B cell (primary cell): ENCODE data around the gene MOGAT3. TPM values are rescaled to one million over a fixed set of nuclear protein-coding genes. Genes with fewer than 3 reads are reported as not detected.

ENCODE experiments used
- ATAC-seq: fragments of 200-7000 bp; cut with Tn5 transposase; one replicate; pipeline ENCODE4 v1.10.0; 2021; ENCODE audit warnings: low read depth, mild to moderate bottlenecking, moderate number of reproducible peaks, moderate library complexity
- CTCF ChIA-PET: fragments of 350-600 bp; sonication (Branson Sonifier 250); formaldehyde crosslinking; loops from one replicate; lab custom pipeline; 2021; ENCODE audit warnings: antibody characterized with exemption, inconsistent platforms; lab: Charles Lee
- POLR2A ChIA-PET: fragments of 350-600 bp; sonication (Branson Sonifier 250); formaldehyde crosslinking; loops from one replicate; lab custom pipeline; 2021; ENCODE audit warnings: antibody characterized with exemption; lab: Charles Lee
- DNase-seq: peaks from one replicate; pipeline ENCODE4 v3.0.0; 2013
- H2AFZ ChIP-seq: 2 replicates; pipeline ENCODE4 v1.6.1; 2012; ENCODE audit warnings: mild to moderate bottlenecking, low read depth, low read length; ENCODE audit not compliant: insufficient read depth, poor library complexity, severe bottlenecking
- H3K27ac ChIP-seq, 2 donors: 1 replicate in 1 of 2; 2 replicates in 1 of 2; pipeline ENCODE4 v1.5.1; 2012 to 2013; ENCODE audit warnings: low read length in 2 of 2, mild to moderate bottlenecking in 2 of 2, moderate library complexity in 1 of 2
- H3K27me3 ChIP-seq, 4 experiments: fragments of 200-600 bp in 1 of 4; sonication (generic) in 1 of 4; replicated peaks in 1 of 4; 1 replicate in 2 of 4; 2 replicates in 2 of 4; pipeline versions ENCODE4 v1.6.1 to v1.7.0; 2013 to 2016; ENCODE audit warnings: low read length in 3 of 4, mild to moderate bottlenecking in 2 of 4, mixed read lengths in 1 of 4, moderate library complexity in 1 of 4; ENCODE audit not compliant: insufficient read depth in 4 of 4, control insufficient read depth in 3 of 4; ENCODE audit errors: control extremely low read depth in 1 of 4
- H3K36me3 ChIP-seq, 2 experiments: replicated peaks in 1 of 2; 1 replicate in 1 of 2; 2 replicates in 1 of 2; pipeline versions ENCODE4 v1.6.1 to v1.7.1; 2013; ENCODE audit warnings: low read length in 1 of 2; ENCODE audit not compliant: insufficient read depth in 2 of 2, control insufficient read depth in 1 of 2; ENCODE audit errors: control extremely low read depth in 1 of 2, extremely low read depth in 1 of 2
- H3K4me1 ChIP-seq, 2 donors: fragments of 200-600 bp in 1 of 2; sonication (generic) in 1 of 2; 1 replicate in 1 of 2; 2 replicates in 1 of 2; pipeline versions ENCODE4 v1.5.1 to v1.6.1; 2013 to 2017; ENCODE audit warnings: low read length in 2 of 2; ENCODE audit not compliant: control insufficient read depth in 2 of 2, insufficient read depth in 2 of 2
- H3K4me2 ChIP-seq: replicated peaks from 2 replicates; pipeline ENCODE3; 2012; ENCODE audit warnings: mild to moderate bottlenecking, low read depth, low read length; ENCODE audit not compliant: poor library complexity, severe bottlenecking
- H3K4me3 ChIP-seq, 5 experiments: fragments of 200-600 bp in 1 of 5; sonication (generic) in 1 of 5; 1 replicate in 3 of 5; 2 replicates in 2 of 5; pipeline versions ENCODE4 v1.5.1 to v1.7.0; 2011 to 2016; ENCODE audit warnings: low read length in 4 of 5, mild to moderate bottlenecking in 4 of 5, low read depth in 2 of 5, control low read depth in 1 of 5, moderate library complexity in 1 of 5; ENCODE audit not compliant: insufficient read depth in 1 of 5; ENCODE audit errors: control extremely low read depth in 1 of 5, extremely low read depth in 1 of 5
- H3K79me2 ChIP-seq: fragments of 200-600 bp; sonication (generic); one replicate; pipeline ENCODE4 v1.6.0; 2016; ENCODE audit warnings: low read length; ENCODE audit not compliant: control insufficient read depth, insufficient read depth
- H3K9ac ChIP-seq: fragments of 200-600 bp; sonication (generic); 2 replicates; pipeline ENCODE4 v1.6.1; 2017; ENCODE audit warnings: mild to moderate bottlenecking, low read length, moderate library complexity
- H3K9me3 ChIP-seq, 3 donors: one replicate each; pipeline versions ENCODE4 v1.6.1 to v1.7.1; 2013; ENCODE audit warnings: low read length in 2 of 3; ENCODE audit not compliant: control insufficient read depth in 2 of 3, insufficient read depth in 1 of 3; ENCODE audit errors: control extremely low read depth in 1 of 3
- H4K20me1 ChIP-seq: 2 replicates; pipeline ENCODE4 v1.6.0; 2012; ENCODE audit warnings: mild to moderate bottlenecking, low read length; ENCODE audit not compliant: insufficient read depth, control insufficient read depth, poor library complexity, severe bottlenecking
- H3K27ac Mint-ChIP-seq: one replicate; pipeline ENCODE4 v1.8.0; 2021; ENCODE audit warnings: mixed read lengths
- H3K27me3 Mint-ChIP-seq: one replicate; pipeline ENCODE4 v1.8.0; 2021; ENCODE audit warnings: mixed read lengths
- H3K4me1 Mint-ChIP-seq: one replicate; pipeline ENCODE4 v1.8.0; 2021; ENCODE audit warnings: mixed read lengths
- H3K4me3 Mint-ChIP-seq: one replicate; pipeline ENCODE4 v1.8.0; 2021; ENCODE audit warnings: mixed read lengths
- H3K9me3 Mint-ChIP-seq: one replicate; pipeline ENCODE4 v1.8.0; 2022; ENCODE audit warnings: mixed read lengths; ENCODE audit not compliant: insufficient read depth
- EZH2 ChIP-seq: IDR thresholded peaks from 2 replicates; pipeline ENCODE4 v1.6.1; 2012; ENCODE audit warnings: borderline replicate concordance, low read depth, mild to moderate bottlenecking, moderate library complexity, low read length; ENCODE audit not compliant: insufficient read depth, poor library complexity, severe bottlenecking
- WGBS: methylation state at CpG from one replicate; pipeline ENCODE4 v1.1.5; 2013; ENCODE audit warnings: missing lambda C conversion rate; ENCODE audit not compliant: insufficient coverage; 5-methylcytosine and 5-hydroxymethylcytosine counted together
- intact Hi-C: fragments of 100-400 bp; cut with micrococcal nuclease; formaldehyde crosslinking; loops from one replicate; pipeline ENCODE4 v1.10.0; 2022
- polyA plus RNA-seq: library from polyadenylated mRNA; depleted of rRNA; stranded (reverse); fragments of >200 nt; gene quantifications from 2 replicates; pipeline ENCODE4 v1.2.3, GENCODE V29; 2012
- total RNA-seq, 2 donors: library from RNA; stranded (reverse); fragments of 120-200 nt in 1 of 2; gene quantifications; 1 replicate in 1 of 2; 2 replicates in 1 of 2; pipeline versions ENCODE4 v1.2.3 to v1.2.4, GENCODE V29; 2013 to 2022
- TF ChIP-seq, protein P1 (sequence below): fragments of 200-600 bp; IDR thresholded peaks from one replicate; pipeline ENCODE4 v1.8.0; 2022; ENCODE audit warnings: antibody characterized with exemption, mild to moderate bottlenecking

The MOGAT3 gene
- total and polyA plus RNA-seq, 2 donors (not counting 1 experiment from before 2014, with no cell fraction given): not detected

GRCh38 chr7:101250324-101250723 lies 49.5 kb upstream of the MOGAT3 start:
- peaks cover 62% of the 10 kb centered on the region for H3K79me2 ChIP-seq
- TF ChIP-seq EZH2: no peak
- TF ChIP-seq, protein P1, sequence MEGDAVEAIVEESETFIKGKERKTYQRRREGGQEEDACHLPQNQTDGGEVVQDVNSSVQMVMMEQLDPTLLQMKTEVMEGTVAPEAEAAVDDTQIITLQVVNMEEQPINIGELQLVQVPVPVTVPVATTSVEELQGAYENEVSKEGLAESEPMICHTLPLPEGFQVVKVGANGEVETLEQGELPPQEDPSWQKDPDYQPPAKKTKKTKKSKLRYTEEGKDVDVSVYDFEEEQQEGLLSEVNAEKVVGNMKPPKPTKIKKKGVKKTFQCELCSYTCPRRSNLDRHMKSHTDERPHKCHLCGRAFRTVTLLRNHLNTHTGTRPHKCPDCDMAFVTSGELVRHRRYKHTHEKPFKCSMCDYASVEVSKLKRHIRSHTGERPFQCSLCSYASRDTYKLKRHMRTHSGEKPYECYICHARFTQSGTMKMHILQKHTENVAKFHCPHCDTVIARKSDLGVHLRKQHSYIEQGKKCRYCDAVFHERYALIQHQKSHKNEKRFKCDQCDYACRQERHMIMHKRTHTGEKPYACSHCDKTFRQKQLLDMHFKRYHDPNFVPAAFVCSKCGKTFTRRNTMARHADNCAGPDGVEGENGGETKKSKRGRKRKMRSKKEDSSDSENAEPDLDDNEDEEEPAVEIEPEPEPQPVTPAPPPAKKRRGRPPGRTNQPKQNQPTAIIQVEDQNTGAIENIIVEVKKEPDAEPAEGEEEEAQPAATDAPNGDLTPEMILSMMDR: no peak
- Mint-ChIP-seq H3K9me3 (no peaks in the 10 kb centered on the region), H3K4me1 (peaks cover 36% of the 10 kb centered on the region), H3K4me3 (peak overlapping the region; percentile 99), H3K27me3 (peaks cover 5% of the 10 kb centered on the region), H3K27ac (peak overlapping the region; percentile 46)
- H4K20me1 ChIP-seq: peaks cover 55% of the 10 kb centered on the region
- H3K4me1 ChIP-seq: peaks cover 18 to 27% of the 10 kb centered on the region in 2 donors
- no peak for ATAC-seq
- intact Hi-C loops: loop anchor here (5.0 kb wide), 1 partner anchor 1233 kb away; the partner anchor contains the start of gene ZKSCAN1
- H3K9me3 ChIP-seq: no peaks in the 10 kb centered on the region
- peaks cover 0 to 6% of the 10 kb centered on the region in 2 experiments for H3K36me3 ChIP-seq
- H2AFZ ChIP-seq: no peak overlapping the region
- CTCF ChIA-PET: no interaction called here
- WGBS: 83% methylated on average over 3 of the region's 3 CpGs
- H3K4me2 ChIP-seq: peak overlapping the region; percentile 81
- no peak overlapping the region for H3K4me3 ChIP-seq
- H3K27ac ChIP-seq: peak overlapping the region in 1 of 2 donors; percentile 55
- POLR2A ChIA-PET: interaction anchor here (0.7 to 1.1 kb wide), 3 partner anchors 33 to 1168 kb away, joined by 4 to 11 read pairs (median 6); partner anchors contain the start of genes PLOD3 and ZNHIT1
- no peak overlapping the region for H3K9ac ChIP-seq
- DNase-seq: peak; percentile 32
- H3K27me3 ChIP-seq: peaks cover 0 to 4% (median 0%) of the 10 kb centered on the region in 4 experiments

DNA sequence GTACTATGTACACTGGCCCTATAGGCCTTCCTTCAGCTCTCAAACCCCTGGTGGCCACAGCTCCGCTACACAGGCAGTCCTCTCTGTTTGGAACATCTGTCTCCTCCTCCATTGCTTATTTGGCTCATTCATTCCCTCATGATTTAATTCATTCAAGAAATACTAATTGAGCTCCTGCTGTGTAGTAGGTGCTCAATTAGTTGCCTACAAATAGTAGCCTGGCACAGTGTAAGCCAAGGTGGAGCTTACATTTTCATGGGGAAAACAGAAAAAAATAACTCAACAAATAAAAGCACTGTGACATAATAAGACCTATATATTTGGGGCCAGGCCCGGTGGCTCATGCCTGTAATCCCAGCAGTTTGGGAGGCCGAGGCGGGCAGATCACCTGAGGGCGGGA lies 47.4 kb upstream of the MOGAT3 start:
- peaks cover 29 to 42% of the 10 kb centered on the region in 2 donors for H3K4me1 ChIP-seq
- H2AFZ ChIP-seq: no peak overlapping the region
- no peak overlapping the region for H3K4me3 ChIP-seq
- TF ChIP-seq, protein P1: no peak
- no peak for TF ChIP-seq EZH2
- intact Hi-C loops: no loop called here
- H4K20me1 ChIP-seq: peaks cover 65% of the 10 kb centered on the region
- H3K27me3 ChIP-seq: no peaks in the 10 kb centered on the region
- H3K27me3 Mint-ChIP-seq: no peaks in the 10 kb centered on the region
- H3K4me2 ChIP-seq: no peak overlapping the region
- peaks cover 79% of the 10 kb centered on the region for H3K79me2 ChIP-seq
- H3K4me1 Mint-ChIP-seq: peaks cover 53% of the 10 kb centered on the region
- no peaks in the 10 kb centered on the region for H3K9me3 ChIP-seq
- CTCF ChIA-PET: interaction anchor here (0.6 to 1.6 kb wide), 2 partner anchors 31 to 92 kb away, joined by 4 to 6 read pairs; partner anchors contain the start of genes PLOD3 and ZNHIT1
- ATAC-seq: no peak
- no peak for DNase-seq
- POLR2A ChIA-PET: interaction anchor here (0.5 to 0.7 kb wide), 2 partner anchors 43 to 360 kb away, joined by 5 read pairs; no protein-coding TSS in a partner anchor
- H3K9me3 Mint-ChIP-seq: no peaks in the 10 kb centered on the region
- H3K9ac ChIP-seq: no peak overlapping the region
- H3K4me3 Mint-ChIP-seq: no peak overlapping the region
- 96% methylated on average over 5 of the region's 5 CpGs for WGBS
- peaks cover 0 to 6% of the 10 kb centered on the region in 2 experiments for H3K36me3 ChIP-seq
- H3K27ac Mint-ChIP-seq: no peak overlapping the region
- no peak overlapping the region for H3K27ac ChIP-seq
